ENCODE data around the gene LENEP. TPM values are rescaled to one million over a fixed set of nuclear protein-coding genes. Genes with fewer than 3 reads are reported as not detected.

Gene LENEP
- total RNA-seq, 1 donor from 2014 or later = not detected

DNA sequence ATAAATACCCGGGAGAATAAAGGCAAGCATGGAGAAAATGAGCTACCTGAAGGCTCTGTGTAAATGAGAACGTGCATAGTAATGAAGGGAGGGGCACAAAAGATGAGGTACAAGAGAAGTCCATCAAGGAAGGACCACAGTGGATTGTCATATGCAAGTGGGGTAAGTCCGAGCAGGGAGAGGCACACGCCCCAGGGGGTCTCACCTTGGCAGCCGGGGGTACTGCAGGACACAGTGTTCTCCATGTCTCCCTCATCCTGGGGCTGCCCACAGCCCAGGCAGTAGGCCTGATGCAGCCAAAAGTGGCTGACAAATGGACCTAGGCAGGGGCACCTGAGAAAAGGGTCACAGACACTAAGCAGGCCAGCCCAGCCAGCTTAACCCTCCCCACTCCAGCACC is 30.2 kb downstream of the LENEP start:
- Histone ChIP-seq H3K4me1 (peaks cover 14% of the 10 kb centered on the region), H3K36me3 (no peaks in the 10 kb centered on the region), H3K27ac (no peak overlapping the region), H3K4me3 (no peak overlapping the region), H3K27me3 (no peaks in the 10 kb centered on the region), H3K9me3 (no peaks in the 10 kb centered on the region)
- TF ChIP-seq, protein P1, sequence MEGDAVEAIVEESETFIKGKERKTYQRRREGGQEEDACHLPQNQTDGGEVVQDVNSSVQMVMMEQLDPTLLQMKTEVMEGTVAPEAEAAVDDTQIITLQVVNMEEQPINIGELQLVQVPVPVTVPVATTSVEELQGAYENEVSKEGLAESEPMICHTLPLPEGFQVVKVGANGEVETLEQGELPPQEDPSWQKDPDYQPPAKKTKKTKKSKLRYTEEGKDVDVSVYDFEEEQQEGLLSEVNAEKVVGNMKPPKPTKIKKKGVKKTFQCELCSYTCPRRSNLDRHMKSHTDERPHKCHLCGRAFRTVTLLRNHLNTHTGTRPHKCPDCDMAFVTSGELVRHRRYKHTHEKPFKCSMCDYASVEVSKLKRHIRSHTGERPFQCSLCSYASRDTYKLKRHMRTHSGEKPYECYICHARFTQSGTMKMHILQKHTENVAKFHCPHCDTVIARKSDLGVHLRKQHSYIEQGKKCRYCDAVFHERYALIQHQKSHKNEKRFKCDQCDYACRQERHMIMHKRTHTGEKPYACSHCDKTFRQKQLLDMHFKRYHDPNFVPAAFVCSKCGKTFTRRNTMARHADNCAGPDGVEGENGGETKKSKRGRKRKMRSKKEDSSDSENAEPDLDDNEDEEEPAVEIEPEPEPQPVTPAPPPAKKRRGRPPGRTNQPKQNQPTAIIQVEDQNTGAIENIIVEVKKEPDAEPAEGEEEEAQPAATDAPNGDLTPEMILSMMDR (IDR thresholded peaks at IDR 0.05) = no peak
- TF ChIP-seq POLR2A (IDR thresholded peaks at IDR 0.05) (no peak), POLR2AphosphoS5 (IDR thresholded peaks at IDR 0.05; ENCODE audit: insufficient read depth in 1 of 2, low read depth in 1 of 2) (no peak)
- intact Hi-C loops (cut with DNase I) = no loop called here
- DNase-seq (ENCODE audit: extremely low spot score in 2 of 2) = no peak

DNA sequence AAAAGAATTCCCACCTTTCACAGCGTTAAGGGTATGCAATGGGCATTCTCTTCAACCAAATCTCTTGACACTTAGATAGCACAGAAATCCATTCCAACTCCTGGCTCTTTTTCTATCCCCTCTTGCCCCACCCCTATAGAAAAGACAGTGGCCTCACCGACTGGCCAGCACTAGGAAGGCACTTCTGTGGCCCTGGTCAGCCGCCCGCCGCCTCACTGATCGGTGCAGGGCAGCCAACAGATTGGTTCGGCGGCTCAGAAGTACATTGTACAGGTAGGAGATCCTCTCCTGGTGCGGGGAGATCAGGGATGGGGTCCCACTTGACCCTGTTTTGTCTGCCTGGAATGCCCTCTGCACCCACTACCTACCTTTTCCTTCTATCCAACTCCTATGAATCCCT is 30.9 kb downstream of the LENEP start:
- no peak for DNase-seq (ENCODE audit: extremely low spot score in 2 of 2)
- TF ChIP-seq POLR2A (IDR thresholded peaks at IDR 0.05) (no peak), POLR2AphosphoS5 (IDR thresholded peaks at IDR 0.05; ENCODE audit: insufficient read depth in 1 of 2, low read depth in 1 of 2) (no peak)
- TF ChIP-seq, protein P1 (IDR thresholded peaks at IDR 0.05) = no peak
- Histone ChIP-seq H3K4me1 (peaks cover 7% of the 10 kb centered on the region), H3K4me3 (no peak overlapping the region), H3K27me3 (no peaks in the 10 kb centered on the region), H3K9me3 (no peaks in the 10 kb centered on the region), H3K27ac (no peak overlapping the region), H3K36me3 (no peaks in the 10 kb centered on the region)
- intact Hi-C loops (cut with DNase I) = no loop called here

DNA sequence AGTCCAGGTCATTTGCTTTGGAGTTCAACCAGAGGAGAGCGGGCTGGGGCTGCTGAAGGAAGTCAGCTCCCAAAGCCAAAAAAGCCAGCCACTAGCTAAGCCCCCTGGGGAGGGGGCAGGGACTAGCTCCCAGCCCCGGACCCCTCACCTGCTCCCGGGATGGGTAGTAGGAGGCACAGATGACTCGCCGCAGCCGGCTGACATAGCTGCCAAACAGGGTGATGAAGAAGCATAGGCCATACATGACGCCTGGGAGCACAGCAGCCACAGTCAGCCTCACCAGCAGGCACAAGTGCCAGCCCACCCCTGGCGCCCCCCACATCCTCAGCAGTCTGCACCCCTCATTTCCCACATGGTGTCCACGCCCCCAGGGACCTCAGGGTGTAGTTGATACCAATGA is 32.8 kb downstream of the LENEP start:
- H3K4me3 ChIP-seq = no peak overlapping the region
- H3K9me3 ChIP-seq = no peaks in the 10 kb centered on the region
- no peaks in the 10 kb centered on the region for H3K4me1 ChIP-seq
- H3K27me3 ChIP-seq = no peaks in the 10 kb centered on the region
- H3K27ac ChIP-seq = no peak overlapping the region
- DNase-seq (ENCODE audit: extremely low spot score in 2 of 2) = no peak
- TF ChIP-seq, protein P1 (IDR thresholded peaks at IDR 0.05) = no peak
- TF ChIP-seq POLR2AphosphoS5 (IDR thresholded peaks at IDR 0.05; ENCODE audit: insufficient read depth in 1 of 2, low read depth in 1 of 2) = no peak
- TF ChIP-seq POLR2A (IDR thresholded peaks at IDR 0.05) = no peak
- intact Hi-C loops (cut with DNase I) = no loop called here
- no peaks in the 10 kb centered on the region for H3K36me3 ChIP-seq

DNA sequence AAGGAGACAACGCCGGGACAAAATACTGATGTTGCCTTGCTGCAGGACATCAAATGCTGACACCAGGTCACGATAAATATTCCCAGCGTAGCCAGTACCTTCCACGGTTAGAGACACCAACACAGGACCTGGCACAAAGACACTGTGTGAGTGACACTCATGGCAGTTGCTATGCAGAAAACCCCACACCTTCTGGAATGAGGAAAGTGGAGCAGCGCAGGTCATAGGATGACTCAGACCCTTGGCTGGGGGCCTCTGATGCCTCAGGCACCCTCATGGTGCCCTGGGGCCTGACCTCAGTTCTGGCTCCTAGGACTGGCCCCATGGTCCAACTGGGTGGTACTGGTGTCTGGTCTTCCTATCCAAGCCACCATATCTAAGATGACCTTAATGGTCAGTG is 33.2 kb downstream of the LENEP start:
- Histone ChIP-seq H3K4me3 (no peak overlapping the region), H3K9me3 (no peaks in the 10 kb centered on the region), H3K4me1 (no peaks in the 10 kb centered on the region), H3K36me3 (no peaks in the 10 kb centered on the region), H3K27ac (no peak overlapping the region), H3K27me3 (no peaks in the 10 kb centered on the region)
- intact Hi-C loops (cut with DNase I) = no loop called here
- TF ChIP-seq, protein P1 (IDR thresholded peaks at IDR 0.05) = no peak
- no peak for TF ChIP-seq POLR2A (IDR thresholded peaks at IDR 0.05)
- TF ChIP-seq POLR2AphosphoS5 (IDR thresholded peaks at IDR 0.05; ENCODE audit: insufficient read depth in 1 of 2, low read depth in 1 of 2) = no peak
- no peak for DNase-seq (ENCODE audit: extremely low spot score in 2 of 2)

DNA sequence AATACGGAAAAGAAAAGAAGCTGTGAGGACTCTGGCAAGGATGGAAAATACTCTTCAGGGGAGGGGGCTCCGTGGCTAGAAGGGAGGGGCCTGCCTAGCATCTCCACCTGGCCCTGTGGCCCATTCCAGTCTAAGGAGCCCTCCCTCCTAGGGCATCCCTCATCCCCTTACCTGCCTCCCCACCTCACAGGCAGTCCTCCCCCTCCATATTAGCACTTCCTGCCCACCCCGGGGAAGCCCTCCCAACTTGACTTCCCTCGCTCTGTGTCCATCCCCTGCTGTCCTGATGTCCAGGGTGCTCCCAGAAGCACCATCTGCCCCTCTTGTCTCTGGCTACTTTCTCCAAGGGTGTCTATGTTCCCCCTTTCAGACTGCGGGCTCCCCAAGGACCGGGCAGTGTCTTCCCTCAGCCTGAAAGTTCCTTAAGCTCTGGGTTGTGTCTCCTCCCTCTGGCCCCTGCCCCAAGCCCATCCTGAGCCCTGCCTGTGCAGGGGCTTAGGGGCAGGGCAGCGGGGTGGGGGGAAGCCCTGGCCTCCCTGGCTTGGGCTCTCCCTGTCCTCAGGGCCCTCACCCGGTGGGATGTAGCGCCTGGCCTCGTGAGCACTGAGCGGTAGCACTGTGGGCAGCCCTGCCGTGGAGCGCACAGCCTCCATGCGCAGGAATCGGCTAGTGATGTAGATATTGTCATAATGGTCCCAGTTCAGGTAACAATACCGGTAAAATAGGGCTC is 36.3 kb downstream of the LENEP start:
- no peaks in the 10 kb centered on the region for H3K27me3 ChIP-seq
- TF ChIP-seq POLR2A (IDR thresholded peaks at IDR 0.05) = no peak
- no peak for TF ChIP-seq POLR2AphosphoS5 (IDR thresholded peaks at IDR 0.05; ENCODE audit: insufficient read depth in 1 of 2, low read depth in 1 of 2)
- TF ChIP-seq, protein P1 (IDR thresholded peaks at IDR 0.05) = no peak
- no peaks in the 10 kb centered on the region for H3K9me3 ChIP-seq
- no peak overlapping the region for H3K4me3 ChIP-seq
- no peak for DNase-seq (ENCODE audit: extremely low spot score in 2 of 2)
- no peaks in the 10 kb centered on the region for H3K36me3 ChIP-seq
- intact Hi-C loops (cut with DNase I) = no loop called here
- no peak overlapping the region for H3K27ac ChIP-seq
- H3K4me1 ChIP-seq = peaks cover 6% of the 10 kb centered on the region

Measured in vagina (tissue), 2 donors.